Tibial nerve (tissue), 4 donors: ENCODE measurements around the gene CFAP65.

Source experiments
- CTCF ChIP-seq, 5 experiments: fragments of 200-600 bp in 3 of 5; fragments of 450-650 bp in 2 of 5; sonication (generic) in 3 of 5; IDR thresholded peaks; one replicate each; pipeline ENCODE4 v1.5.1; 2016 to 2019; ENCODE audit warnings: antibody characterized with exemption in 5 of 5, mild to moderate bottlenecking in 3 of 5, moderate library complexity in 2 of 5
- EP300 ChIP-seq, 2 donors: sonication (generic); formaldehyde crosslinking; IDR thresholded peaks; one replicate each; pipeline ENCODE4 v1.6.1; 2017; ENCODE audit warnings: antibody characterized with exemption in 2 of 2, mild to moderate bottlenecking in 1 of 2
- POLR2A ChIP-seq, 2 donors: fragments of 450-650 bp; IDR thresholded peaks; one replicate each; pipeline ENCODE4 v1.6.1; 2017; ENCODE audit warnings: antibody characterized with exemption in 2 of 2, mild to moderate bottlenecking in 2 of 2, moderate library complexity in 2 of 2

- no peak for TF ChIP-seq CTCF (IDR thresholded peaks at IDR 0.05)
- TF ChIP-seq EP300 (IDR thresholded peaks at IDR 0.05), result no peak
- no peak for TF ChIP-seq POLR2A (IDR thresholded peaks at IDR 0.05)
These were observed 20.5 kb downstream of the CFAP65 start for GRCh38 chr2:219020604-219021365.
